Inferior parietal cortex (tissue), 1 donor: Measurements from ENCODE around the gene HLTF.

ENCODE experiments used
- DNase-seq: peaks from one replicate; pipeline ENCODE4 v3.0.0-alpha.2; 2016; ENCODE audit errors: extremely low spot score

Gene HLTF

DNA sequence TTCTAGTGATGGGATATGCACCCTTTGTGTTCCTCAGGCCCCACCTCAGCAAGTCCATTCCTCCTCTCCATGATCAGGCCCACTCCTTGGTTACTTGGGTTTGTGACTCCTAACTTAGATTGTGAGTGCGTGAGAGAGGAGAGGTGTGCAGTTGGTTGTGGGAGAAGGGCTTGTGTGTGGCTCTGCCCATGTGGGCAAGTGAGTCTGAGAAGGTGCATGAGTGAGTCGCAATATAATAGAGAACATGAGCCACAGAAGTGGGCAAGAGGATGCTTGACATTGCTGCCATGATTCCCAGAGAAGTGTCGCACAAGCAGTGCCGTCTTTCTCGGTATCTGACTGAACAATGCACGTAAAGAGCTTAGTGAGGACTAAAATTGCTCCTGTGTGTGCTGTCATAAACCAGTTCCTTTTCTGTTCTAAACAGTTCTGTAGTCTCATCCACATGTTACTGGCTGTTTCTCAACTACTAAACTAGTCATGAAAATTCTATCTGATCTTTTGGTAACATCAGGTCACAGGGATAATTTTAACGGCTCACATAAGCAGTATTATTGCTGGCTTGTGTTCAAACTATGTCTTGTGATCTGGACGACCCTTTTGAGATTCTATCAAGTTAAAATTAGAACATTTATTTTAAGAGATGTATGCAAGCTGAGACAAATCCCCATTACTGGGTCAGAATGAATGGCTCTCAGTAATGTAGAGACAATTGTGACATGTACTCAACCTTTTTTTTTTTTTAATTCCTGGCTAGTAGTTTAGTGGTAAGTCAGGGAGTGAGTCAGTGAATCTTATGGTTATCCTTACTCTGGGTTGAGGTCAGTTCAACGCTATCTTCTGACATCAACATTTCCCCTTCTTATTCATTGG is 69.4 kb downstream of the HLTF start:
- DNase-seq, result no peak

DNA sequence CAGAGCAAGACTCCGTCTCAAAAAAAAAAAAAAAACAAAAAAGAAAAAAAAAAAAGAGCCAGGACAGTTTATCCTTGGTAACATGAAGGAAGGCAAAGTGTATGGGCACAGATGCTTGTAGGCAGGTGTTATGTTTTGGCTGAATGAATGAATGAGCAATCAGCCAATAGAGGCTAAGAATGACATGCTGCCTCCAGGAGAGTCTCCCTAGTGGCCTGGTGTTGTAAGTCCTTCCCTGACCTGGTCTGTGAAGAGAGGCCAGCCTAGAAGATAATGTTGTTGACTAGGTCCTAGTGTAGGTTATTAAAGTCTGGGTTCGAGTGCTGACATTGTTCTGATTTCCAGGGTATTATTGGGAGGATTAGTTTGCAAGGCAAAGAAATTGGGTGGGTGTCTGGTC is 70.1 kb downstream of the HLTF start:
- no peak for DNase-seq

DNA sequence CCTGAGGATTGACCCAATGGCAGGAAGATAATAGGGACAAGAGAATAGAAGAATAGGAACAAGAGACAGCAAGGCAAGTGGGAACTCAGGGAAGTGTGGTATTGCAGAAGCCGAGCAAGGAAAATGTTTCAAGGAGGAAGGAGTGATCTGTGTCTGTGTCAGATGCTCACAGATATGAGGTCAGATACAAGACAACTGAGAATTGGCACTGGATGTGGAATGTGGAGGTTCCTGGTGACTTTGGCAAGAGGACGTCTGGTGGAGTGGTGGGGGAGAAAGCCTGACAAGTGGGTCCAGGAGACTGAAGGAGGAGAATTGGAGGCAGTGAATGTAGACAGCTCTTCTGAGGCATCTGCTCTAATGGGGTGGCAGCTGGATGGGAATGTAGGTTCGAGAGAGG is 70.9 kb downstream of the HLTF start:
- no peak for DNase-seq

DNA sequence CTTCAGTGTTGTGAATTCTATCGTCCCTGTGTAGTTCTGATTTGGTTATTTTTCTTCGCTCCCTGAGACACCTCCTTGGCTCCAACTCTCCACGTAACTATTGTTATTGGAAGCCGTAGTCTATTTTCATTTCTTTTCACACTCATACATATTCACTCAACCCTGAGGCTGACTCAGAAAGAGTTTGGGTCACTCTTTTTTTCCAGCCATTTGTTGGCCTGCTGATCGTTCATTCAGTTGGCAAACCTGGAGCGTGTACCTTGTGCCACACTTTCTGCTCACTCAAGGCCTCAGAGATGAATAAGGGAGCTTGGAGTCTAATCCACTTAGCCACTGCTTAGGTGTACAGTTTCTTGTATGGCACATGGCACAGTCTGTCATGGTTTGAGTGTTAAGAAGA is 72.6 kb downstream of the HLTF start:
- DNase-seq, result no peak

DNA sequence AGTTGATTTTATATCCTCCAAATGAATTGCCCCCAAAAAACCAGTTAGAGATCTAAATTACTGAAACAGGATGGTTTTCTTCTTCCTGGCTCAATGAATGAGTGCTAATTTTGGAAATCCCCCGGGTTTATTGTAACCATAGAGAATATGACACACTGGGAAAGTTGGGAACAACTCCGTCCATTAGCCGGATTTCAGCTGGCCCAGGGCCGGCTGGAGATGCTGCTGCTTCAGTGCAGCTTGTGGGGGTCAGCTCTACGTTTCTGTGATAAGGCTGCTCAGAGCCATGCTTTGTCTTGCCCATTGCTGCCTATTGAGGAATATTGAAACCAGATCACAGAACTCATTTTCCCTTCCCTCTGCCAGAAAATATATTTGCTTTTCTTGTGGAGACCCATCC is 74.7 kb downstream of the HLTF start:
- no peak for DNase-seq

DNA sequence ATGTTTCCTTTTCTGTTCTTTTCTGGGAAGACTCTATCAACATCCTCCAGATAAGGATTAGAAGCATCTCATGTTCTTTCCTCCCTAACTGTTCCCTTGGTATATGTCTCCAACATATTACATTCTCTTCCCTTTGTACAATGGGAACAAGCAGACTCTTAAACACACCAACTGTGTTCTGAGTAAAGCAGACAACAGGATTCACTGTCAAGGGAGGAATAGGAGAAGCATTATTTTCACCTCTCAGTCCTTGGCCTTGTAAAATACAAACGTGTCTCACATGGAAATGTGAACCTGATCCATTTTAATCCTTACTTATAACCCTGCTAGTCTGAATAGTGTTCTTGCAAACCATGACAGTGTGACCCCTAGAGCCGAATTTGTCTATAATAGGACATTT is 75.4 kb downstream of the HLTF start:
- DNase-seq, result no peak

DNA sequence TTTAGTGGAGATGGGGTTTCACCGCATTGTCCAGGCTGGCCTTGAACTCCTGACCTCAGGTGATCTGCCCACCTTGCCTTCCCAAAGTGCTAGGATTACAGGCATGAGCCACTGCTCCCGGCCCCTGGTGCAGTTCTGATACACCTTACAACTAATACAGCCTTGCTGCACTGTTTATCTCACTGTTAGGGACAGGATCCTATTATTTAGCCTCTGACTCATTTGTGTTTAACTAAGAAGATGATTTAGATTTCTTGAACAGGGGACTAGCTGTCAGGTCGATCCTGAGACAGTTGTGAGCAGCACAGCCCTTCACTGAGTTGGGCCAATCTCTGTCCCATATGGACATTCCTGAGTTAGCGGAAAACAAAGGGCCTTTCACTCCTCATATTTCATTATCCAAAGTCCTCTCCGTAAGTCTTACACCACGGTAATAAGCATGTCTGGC is 75.8 kb downstream of the HLTF start:
- DNase-seq, result no peak

DNA sequence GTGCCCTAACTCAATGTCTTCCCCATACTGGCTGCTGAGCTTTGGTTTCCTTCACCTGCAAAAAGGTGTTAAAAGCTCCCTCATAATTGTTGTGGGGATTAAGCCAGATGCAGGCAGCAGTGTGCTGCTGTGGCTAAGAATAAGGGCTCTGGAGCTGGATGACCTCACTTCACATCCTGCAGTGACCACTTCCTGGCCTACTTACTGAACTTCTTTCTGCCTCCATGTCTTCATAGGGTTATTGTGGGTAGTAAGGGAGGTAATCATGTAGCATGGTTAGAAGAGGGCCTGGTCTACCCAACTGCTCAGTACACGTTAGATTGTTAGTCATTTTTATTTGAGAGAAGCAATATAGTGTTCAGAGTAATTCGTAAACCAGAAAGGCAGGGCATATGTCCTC is 76.6 kb downstream of the HLTF start:
- no peak for DNase-seq

DNA sequence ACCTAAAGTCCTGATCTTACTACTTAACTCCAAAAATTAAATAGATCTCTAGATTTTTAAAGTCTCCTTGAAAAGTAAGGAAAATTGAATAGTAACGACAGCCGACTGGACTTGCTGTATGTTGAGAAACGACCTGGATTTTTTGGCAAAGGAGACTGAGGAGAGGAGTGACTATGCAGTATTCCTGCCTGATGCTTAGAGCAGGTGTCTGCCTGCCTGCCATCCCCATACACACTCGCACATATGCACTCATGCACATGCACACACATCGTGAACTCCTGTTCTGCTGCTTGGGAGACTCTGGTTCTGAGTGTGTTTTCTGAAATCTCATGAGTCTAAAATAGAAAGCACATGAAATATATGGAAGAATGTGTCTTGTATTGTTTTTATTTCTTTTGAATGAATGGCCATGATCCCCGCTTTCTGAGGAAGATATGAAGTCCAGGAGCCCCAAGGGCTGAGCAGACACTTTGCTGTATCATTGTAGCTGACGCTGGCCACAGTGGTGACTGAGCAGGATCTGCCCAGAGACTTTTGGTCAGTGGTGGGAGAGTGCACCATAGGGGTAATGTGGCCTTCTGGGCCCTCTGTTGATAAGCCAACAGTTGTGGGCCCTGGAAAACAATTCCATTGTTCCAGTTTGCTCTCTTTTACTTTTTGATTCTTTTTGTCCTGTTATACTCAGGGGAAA is 78.6 kb downstream of the HLTF start:
- no peak for DNase-seq

DNA sequence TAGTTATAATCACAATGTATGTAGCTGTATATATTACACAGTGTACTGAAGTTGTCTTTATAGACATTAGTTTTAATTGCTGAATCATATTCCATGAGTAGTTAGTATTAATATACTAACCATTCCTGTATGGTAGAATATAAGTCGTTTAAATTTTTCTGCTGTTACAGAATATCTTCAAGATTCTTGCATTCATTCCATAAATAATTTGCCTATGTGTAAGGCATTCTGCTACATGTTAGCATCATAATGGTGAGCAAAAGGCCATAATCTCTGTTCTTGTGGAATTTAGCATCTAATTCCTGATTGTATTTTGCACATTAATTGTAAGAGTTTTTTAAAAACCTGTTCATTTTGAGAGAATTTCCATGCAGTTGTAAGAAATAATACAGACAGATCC is 80.9 kb downstream of the HLTF start:
- no peak for DNase-seq

DNA sequence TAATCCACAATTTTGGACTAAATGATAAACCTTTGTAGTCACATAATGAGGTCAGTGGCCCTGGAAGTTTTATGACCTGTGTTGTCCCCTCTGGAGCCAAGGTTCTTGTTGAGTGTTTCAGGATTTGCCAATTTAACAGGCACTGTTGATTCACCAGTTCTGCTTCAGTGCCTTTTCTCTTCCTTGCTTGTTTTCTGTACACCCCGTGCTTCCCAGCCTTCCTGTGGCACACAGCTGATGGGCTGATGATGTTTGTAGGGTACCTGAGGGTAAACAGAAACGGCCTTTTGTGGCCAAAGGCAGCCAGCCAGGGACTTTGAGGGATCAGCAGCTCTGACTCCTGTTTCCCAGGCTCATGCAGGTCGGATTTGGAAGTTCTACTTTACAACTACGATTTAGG is 81.7 kb downstream of the HLTF start:
- DNase-seq, result no peak

DNA sequence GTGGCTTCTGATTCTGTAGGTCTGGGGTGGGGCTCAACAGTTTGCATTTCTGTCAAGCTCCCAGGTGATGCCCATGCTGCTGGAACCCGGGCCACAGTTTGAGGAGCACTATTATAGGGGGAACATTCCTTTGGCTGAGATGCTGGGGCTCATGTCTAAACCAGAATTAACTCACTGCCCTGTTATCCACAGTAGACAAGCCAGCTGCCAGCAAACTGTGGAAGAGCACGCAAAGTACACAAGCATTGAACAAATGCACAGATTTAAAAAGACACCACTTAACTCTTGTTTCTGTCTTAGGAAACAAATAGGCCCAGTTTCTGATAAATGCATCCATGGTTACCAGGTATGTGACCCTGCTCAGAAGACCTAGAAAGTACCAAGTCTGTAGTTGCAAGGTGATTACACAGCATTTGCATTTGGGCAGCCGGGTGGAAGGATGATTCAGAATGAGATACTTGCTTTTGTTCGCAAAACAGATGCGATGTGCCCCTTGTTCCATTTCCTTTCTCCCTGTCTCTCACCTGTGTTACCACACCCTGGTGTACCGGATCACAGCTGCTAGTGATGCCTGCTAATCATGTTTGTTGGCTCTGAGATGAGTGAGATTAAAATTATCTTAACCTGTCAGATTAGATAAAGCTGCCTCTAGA is 82.6 kb downstream of the HLTF start:
- no peak for DNase-seq

DNA sequence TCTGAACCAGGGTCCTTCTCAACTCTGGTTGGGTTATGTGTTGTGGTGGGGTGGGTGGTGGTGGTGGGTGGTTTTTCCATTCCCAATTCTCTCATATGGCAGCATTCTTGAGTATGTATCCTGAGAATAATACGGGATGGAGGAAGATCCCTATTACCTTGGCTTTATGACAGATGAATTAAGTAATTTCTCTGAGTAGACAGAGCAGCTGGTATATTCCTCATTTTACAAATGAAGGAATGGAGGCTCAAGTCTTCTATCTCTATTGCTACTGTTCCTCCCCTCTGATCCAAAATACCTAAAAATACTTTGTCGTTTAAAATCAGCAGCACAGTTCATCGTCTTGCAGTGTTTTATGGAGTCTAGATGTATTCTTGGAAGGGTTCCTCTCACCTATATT is 84.6 kb downstream of the HLTF start:
- no peak for DNase-seq

DNA sequence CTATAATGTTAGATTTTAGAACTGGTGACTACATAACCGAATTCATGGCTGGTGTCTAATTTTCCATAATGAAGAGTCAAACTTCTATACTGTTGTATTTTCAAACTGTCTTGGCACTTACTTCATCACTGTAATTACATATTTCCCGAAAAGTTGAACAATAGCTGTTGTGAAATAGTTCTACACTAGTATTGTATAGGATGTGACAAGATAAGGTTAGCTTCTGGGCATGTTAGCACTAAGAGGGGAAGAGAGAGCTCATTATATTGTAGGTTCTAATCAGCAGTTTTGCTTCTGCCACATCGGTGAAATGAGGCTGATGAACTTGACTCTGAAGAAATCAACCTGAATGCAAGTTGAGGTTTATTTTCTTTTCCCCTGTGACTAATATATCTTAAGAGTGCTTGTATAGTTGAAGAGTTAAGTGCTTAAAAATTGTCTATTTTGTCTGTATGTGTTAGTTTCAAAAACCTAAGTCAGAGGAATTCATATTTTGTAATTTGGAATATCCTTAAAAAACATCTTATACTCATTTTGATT is 86.1 kb downstream of the HLTF start:
- DNase-seq, result no peak

DNA sequence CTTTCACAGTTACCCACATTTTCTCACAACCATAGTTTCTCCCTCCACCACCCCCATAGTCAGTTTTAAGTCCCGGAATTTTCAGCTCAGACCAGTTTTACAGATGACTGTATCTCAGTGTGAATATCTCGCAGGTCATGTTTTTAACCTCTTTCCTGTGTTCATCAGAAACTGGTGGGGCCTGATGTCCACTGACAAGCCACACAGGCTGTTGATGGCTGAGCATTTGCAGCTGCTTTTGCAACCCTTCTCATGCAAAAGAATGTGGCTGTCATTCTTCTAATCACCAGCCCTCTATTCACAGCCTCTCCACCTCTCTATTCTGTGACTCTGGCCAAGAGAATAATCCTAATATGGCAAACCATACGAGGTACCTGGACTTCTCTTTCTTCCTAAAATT is 86.5 kb downstream of the HLTF start:
- DNase-seq, result no peak

DNA sequence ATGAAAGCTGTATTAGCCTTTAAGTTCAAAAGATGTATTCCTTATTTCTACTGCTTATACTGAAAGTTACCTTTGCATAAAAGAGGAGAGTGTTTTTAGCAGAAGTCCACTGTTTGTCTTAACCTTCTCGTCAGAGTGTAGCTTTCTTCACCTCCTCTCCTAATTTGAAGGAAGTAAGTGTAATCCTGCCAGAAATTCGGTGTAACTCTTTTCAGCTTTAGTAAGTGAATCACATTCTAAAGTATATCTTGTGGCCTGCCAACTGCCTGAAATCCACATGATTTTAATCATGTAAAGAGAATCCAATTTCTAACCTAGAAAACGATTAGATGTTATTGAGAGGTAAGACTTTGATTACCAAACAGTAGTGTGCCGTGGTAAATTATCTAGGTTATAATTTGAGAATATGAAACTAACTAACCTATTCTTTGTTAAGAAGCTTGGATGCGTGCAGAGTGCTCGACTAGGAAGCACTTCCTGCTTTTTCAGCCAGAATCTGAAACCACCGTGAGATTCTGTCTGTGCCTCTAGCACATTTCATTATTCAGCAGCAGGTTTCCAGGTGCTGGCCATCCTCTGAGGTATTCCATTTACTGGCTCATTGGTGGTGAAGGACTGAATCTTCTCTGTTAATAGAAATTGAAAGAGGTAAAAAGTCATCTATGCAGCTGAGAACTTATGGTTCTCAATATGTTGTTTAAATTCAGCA is 87.5 kb downstream of the HLTF start:
- DNase-seq, result no peak

DNA sequence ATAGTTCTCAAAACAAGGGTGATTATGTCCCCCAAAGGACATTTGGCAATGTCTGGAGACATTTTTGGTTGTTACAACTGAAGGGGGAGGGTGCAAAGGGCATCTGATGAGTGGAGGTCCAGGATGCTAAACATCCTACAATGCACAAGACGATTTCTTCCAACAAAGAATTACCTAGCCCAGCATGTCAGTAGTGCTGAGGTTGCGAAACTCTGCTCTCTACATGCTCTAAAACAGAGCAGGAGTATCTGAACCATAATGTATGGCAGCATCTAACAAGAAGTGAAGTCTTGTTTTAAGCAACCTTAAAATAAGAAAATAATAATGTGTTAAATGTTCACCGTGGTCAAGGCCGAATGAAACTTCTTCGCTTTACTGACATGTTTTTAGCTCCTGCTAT is 88.0 kb downstream of the HLTF start:
- no peak for DNase-seq

DNA sequence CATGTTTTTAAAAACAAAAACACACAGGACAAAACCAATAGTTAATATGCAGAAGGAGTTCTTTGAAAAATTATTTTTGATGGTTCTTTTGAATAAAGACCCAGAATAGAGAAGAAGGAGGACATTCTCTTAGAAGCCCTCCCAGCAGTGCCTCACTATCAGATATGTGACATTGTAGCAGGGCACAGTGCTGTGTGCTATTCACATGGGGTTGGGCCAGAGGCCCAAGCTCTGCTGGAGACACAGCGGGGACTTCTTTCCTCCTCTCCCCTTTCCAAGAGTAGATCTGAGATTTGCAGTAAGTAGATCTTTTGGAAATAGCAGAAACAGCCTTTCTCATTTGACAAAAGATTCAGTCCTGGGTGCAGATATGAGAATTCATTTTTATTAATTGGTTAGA is 88.7 kb downstream of the HLTF start:
- DNase-seq, result no peak

DNA sequence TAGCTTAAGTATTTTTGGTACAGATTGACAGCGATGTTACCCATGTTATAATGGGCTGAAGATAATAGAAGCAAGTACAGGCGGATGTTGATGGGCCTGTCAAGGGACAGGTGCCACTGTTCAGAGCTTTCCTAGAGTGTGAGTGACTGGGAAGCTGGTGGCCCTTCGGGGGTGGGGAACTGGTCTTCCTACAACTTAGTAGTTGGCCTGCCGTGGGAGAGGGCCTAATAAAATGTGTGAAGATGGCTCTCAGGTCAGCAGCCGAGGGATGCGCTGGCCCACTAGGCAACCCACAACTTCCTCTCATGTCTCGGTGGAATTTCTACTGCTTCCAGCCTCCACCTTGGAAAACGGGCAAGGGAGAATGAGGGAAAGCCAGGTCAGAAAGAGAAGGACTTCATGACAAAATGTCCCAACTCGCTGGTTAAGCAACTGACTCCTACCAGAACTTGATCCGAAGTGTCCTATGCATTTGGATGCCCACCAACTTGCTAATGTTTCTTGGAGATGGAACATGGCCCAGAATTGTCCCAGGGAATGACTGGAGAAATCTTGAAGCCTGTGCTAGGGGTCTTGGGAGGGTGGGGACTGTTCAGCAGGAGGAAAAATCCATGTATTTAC is 93.6 kb downstream of the HLTF start:
- DNase-seq, result no peak

DNA sequence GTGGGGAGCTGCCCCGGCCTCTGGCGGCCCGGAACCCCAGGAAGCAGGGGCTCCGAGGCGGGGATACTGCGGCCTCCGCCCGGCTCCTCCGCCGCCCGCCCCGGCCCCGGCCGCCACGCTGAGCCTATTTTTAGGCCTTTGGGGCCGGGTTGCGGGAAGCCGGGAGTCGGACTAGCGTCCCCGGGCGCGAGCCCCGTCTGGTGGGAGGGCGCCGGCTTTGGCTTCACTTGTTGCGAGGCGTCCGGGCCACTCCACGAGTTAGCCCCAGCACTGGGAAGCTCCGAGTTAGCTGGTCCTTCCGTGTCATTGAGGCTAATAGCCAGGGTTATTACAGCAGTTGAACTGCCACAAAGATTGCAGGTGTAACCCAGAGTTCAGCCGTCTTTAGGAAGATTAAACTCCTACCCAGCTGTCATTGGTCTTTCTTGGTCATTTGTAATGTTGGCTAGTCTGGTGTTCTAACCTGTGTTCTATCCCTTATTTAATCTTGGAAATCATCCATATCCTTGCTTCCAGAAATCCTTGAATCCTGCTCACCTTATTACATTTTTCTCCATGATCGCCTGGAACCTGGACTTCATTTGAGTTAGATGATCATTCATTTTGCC is 94.2 kb downstream of the HLTF start:
- no peak for DNase-seq
